K562 (cell line): ENCODE measurements around the gene CRABP2. TPM values are rescaled to one million over a fixed set of nuclear protein-coding genes. Genes with fewer than 3 reads are reported as not detected.

ENCODE experiments used
- MBD1 ChIP-seq: fragments of 250-450 bp; sonication (Bioruptor Pico); IDR thresholded peaks from 2 replicates; pipeline ENCODE4 v1.8.0; 2022; ENCODE audit warnings: inconsistent platforms
- MCM7 ChIP-seq, 2 experiments: fragments of 450-650 bp; IDR thresholded peaks; 2 replicates each; pipeline ENCODE4 v1.6.1; 2016 to 2018
- NCOA2 ChIP-seq, 2 experiments: fragments of 450-650 bp; IDR thresholded peaks; 2 replicates each; pipeline ENCODE4 v1.6.1; 2018; ENCODE audit warnings: mild to moderate bottlenecking in 2 of 2, moderate library complexity in 1 of 2; ENCODE audit not compliant: partially characterized antibody in 2 of 2
- RBBP5 ChIP-seq: fragments of 200-600 bp; sonication (generic); IDR thresholded peaks from 2 replicates; pipeline ENCODE4 v1.6.1; 2012; ENCODE audit warnings: borderline replicate concordance, mild to moderate bottlenecking, low read length, control low read depth, inconsistent platforms; ENCODE audit not compliant: insufficient read depth, poor library complexity, severe bottlenecking
- TBL1XR1 ChIP-seq, 2 experiments: IDR thresholded peaks; 2 replicates each; pipeline ENCODE4 v1.6.1; 2012; ENCODE audit warnings: improper control_type of control experiment in 2 of 2, low read length in 2 of 2, mild to moderate bottlenecking in 1 of 2
- TEAD1 ChIP-seq, 2 experiments: fragments of 450-650 bp in 1 of 2; sonication (generic) in 1 of 2; formaldehyde crosslinking; IDR thresholded peaks; 2 replicates each; pipeline versions ENCODE4 v1.4.0 to v1.8.0; 2020 to 2022; ENCODE audit warnings: mild to moderate bottlenecking in 2 of 2, missing genetic modification reagents in 1 of 2
- U2AF1 ChIP-seq: fragments of 200-400 bp; formaldehyde crosslinking; optimal IDR thresholded peaks from 2 replicates; pipeline ENCODE3; 2017; ENCODE audit warnings: mild to moderate bottlenecking, low read depth, low read length, moderate library complexity
- ZBTB40 ChIP-seq, 2 experiments: fragments of 450-650 bp in 1 of 2; sonication (generic) in 1 of 2; formaldehyde crosslinking in 1 of 2; IDR thresholded peaks; 2 replicates each; pipeline versions ENCODE4 v1.7.1 to v1.9.0; 2016 to 2022; ENCODE audit warnings: inconsistent platforms in 1 of 2, mild to moderate bottlenecking in 1 of 2, missing genetic modification reagents in 1 of 2
- polyA plus RNA-seq, 8 experiments: library from polyadenylated mRNA; depleted of rRNA in 4 of 8; stranded (reverse) in 5 of 8; unstranded in 3 of 8; fragments of >200 nt; fragmentation: Nextera tagmentation in 2 of 8; fragmentation: Illumina TruSeq in 1 of 8; extraction: Ambion mirVana in 2 of 8; extraction: Trizol in 1 of 8; gene quantifications; 2 replicates each; pipeline versions ENCODE4 v1.2.1 to v1.2.3, GENCODE V29; 2011 to 2014; ENCODE audit warnings: inconsistent platforms in 1 of 8, missing spikeins in 1 of 8
- total RNA-seq, 7 experiments: library from RNA; depleted of rRNA in 6 of 7; stranded (reverse); fragments of >200 nt in 6 of 7; fragmentation: Illumina TruSeq in 2 of 7; extraction: Trizol in 2 of 7; gene quantifications; 2 replicates each; pipeline versions ENCODE4 v1.2.1 to v1.2.3, GENCODE V29; 2011 to 2021; ENCODE audit warnings: low replicate concordance in 1 of 7

Gene CRABP2
- total and polyA plus RNA-seq, 9 of the 15 experiments (the other 6 are each of a cell fraction or from before 2014, with no cell fraction given), result 0.30 to 2.5 (median 0.82) TPM

DNA sequence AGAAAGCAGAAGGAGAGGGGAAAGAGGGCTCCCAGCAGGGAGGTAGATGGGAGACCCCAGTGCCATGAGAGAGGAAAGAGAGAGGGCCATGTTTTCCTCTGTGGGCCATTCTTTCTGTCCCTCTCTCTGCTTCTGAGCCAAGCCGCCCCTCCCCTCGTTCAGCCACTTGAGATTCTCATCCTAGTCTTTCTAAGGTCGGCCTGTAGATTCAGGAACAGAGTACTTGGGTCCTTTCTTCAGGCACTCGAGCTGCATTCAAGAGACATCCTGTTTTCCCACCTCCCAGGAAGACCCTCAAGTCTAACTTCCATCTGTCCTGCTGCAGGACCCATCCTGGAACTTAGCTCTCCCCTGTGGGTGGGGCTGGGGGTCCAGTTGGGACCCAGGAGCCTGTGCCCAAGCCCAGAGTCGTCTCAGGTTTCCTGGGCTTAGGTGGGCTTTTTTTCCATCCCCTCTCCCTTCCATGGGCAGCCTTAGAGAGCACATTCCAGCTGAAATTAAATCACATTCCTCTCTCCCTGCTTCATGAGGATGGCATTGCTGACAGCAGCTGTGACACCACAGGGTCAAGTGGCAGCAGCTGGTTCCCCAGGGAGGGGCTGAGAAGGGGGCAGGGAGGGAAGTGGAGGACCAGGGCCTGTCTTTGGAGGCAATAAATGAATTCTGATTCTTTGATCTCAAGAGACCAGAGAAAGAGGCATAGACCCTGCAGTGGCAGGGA is 41.2 kb downstream of the CRABP2 start (continued):
- TF ChIP-seq NCOA2 (IDR thresholded peaks at IDR 0.05; ENCODE audit: partially characterized antibody in 2 of 2) (no peak), RBBP5 (peak; percentile 13), MBD1 (CRISPR knock-in tag) (no peak), MCM7 (IDR thresholded peaks at IDR 0.05) (no peak), U2AF1 (no peak), ZBTB40 (IDR thresholded peaks at IDR 0.05) (no peak), ZBTB40 (CRISPR knock-in tag; IDR thresholded peaks at IDR 0.05) (no peak), TBL1XR1 (IDR thresholded peaks at IDR 0.05; ENCODE audit: low read length in 2 of 2) (no peak), TEAD1 (CRISPR knock-in tag; IDR thresholded peaks at IDR 0.05) (peak in 1 of 2 experiments; percentile 66; a peak in 1 of 4 replicates)
- TF ChIP-seq, all 486 proteins: peak for 6
